Thyroid gland (tissue), 4 donors: Measurements from ENCODE around the gene MEIOB.

Experiments
- POLR2A ChIP-seq, 2 donors: fragments of 450-650 bp; IDR thresholded peaks; one replicate each; pipeline ENCODE4 v1.6.1; 2017; ENCODE audit warnings: antibody characterized with exemption in 2 of 2, mild to moderate bottlenecking in 2 of 2, moderate library complexity in 1 of 2
- TF ChIP-seq, protein P1 (sequence below), 6 experiments: fragments of 200-600 bp in 3 of 6; fragments of 450-650 bp in 3 of 6; sonication (generic) in 3 of 6; IDR thresholded peaks; one replicate each; pipeline ENCODE4 v1.5.1; 2016 to 2019; ENCODE audit warnings: antibody characterized with exemption in 6 of 6, mild to moderate bottlenecking in 2 of 6, inconsistent platforms in 1 of 6, moderate library complexity in 1 of 6

GRCh38 chr16:1876468-1876867 lies 4.5 kb upstream of the MEIOB start:
- TF ChIP-seq, protein P1, sequence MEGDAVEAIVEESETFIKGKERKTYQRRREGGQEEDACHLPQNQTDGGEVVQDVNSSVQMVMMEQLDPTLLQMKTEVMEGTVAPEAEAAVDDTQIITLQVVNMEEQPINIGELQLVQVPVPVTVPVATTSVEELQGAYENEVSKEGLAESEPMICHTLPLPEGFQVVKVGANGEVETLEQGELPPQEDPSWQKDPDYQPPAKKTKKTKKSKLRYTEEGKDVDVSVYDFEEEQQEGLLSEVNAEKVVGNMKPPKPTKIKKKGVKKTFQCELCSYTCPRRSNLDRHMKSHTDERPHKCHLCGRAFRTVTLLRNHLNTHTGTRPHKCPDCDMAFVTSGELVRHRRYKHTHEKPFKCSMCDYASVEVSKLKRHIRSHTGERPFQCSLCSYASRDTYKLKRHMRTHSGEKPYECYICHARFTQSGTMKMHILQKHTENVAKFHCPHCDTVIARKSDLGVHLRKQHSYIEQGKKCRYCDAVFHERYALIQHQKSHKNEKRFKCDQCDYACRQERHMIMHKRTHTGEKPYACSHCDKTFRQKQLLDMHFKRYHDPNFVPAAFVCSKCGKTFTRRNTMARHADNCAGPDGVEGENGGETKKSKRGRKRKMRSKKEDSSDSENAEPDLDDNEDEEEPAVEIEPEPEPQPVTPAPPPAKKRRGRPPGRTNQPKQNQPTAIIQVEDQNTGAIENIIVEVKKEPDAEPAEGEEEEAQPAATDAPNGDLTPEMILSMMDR (IDR thresholded peaks at IDR 0.05): no peak
- TF ChIP-seq POLR2A (IDR thresholded peaks at IDR 0.05): no peak
